CD4-positive, alpha-beta T cell (primary cell): ENCODE measurements around the gene GDF7. TPM values are rescaled to one million over a fixed set of nuclear protein-coding genes. Genes with fewer than 3 reads are reported as not detected.
"Not testable (repeated sequence)": the region's sequence is repeated elsewhere in the genome, so short reads cannot be mapped to it uniquely, and the experiment has no call there.

Experiments
- ATAC-seq: fragments of 200-7000 bp; cut with Tn5 transposase; one replicate; pipeline ENCODE4 v1.10.0; 2022; ENCODE audit warnings: mild to moderate bottlenecking; ENCODE audit not compliant: poor library complexity
- CTCF ChIA-PET: fragments of 350-600 bp; sonication (Branson Sonifier 250); formaldehyde crosslinking; loops from one replicate; lab custom pipeline; 2021; ENCODE audit warnings: antibody characterized with exemption, inconsistent platforms; lab: Charles Lee
- POLR2A ChIA-PET: fragments of 350-600 bp; sonication (Branson Sonifier 250); formaldehyde crosslinking; loops from one replicate; lab custom pipeline; 2021; ENCODE audit warnings: antibody characterized with exemption, inconsistent platforms; lab: Charles Lee
- DNase-seq, 14 experiments: peaks; one replicate each; pipeline ENCODE4 v3.0.0-alpha.2; 2013 to 2020; ENCODE audit warnings: mixed read lengths in 2 of 14
- H3K27ac ChIP-seq, 2 donors: one replicate each; pipeline versions ENCODE4 v1.5.1 to v1.7.0; 2013; ENCODE audit warnings: low read length in 2 of 2, low read depth in 1 of 2, mild to moderate bottlenecking in 1 of 2
- H3K27me3 ChIP-seq, 2 experiments: 1 replicate in 1 of 2; 2 replicates in 1 of 2; pipeline versions ENCODE4 v1.6.1 to v1.7.0; 2013; ENCODE audit warnings: low read length in 2 of 2, control low read depth in 1 of 2, mild to moderate bottlenecking in 1 of 2, moderate library complexity in 1 of 2; ENCODE audit not compliant: insufficient read depth in 2 of 2, control insufficient read depth in 1 of 2
- H3K36me3 ChIP-seq: one replicate; pipeline ENCODE4 v1.6.1; 2013; ENCODE audit warnings: low read length, control low read depth; ENCODE audit not compliant: insufficient read depth
- H3K4me1 ChIP-seq: one replicate; pipeline ENCODE4 v1.6.1; 2013; ENCODE audit warnings: low read length, control low read depth; ENCODE audit not compliant: insufficient read depth
- H3K4me3 ChIP-seq: one replicate; pipeline ENCODE4 v1.5.1; 2013; ENCODE audit warnings: mild to moderate bottlenecking, low read length, moderate library complexity
- H3K9me3 ChIP-seq, 2 experiments: 1 replicate in 1 of 2; 2 replicates in 1 of 2; pipeline versions ENCODE4 v1.6.1 to v1.7.0; 2013; ENCODE audit warnings: low read length in 2 of 2, mild to moderate bottlenecking in 2 of 2, control low read depth in 1 of 2, moderate library complexity in 1 of 2; ENCODE audit not compliant: control insufficient read depth in 1 of 2, insufficient read depth in 1 of 2
- H3K27ac Mint-ChIP-seq: one replicate; pipeline ENCODE4 v1.8.0; 2020; ENCODE audit warnings: mixed read lengths
- H3K27me3 Mint-ChIP-seq: one replicate; pipeline ENCODE4 v1.8.0; 2021; ENCODE audit warnings: mixed read lengths
- H3K36me3 Mint-ChIP-seq: one replicate; pipeline ENCODE4 v1.8.0; 2021; ENCODE audit warnings: low read depth, mixed read lengths
- H3K4me1 Mint-ChIP-seq: one replicate; pipeline ENCODE4 v1.8.0; 2021; ENCODE audit warnings: low read depth, mixed read lengths
- H3K4me3 Mint-ChIP-seq: one replicate; pipeline ENCODE4 v1.8.0; 2020; ENCODE audit warnings: mild to moderate bottlenecking, mixed read lengths
- H3K9me3 Mint-ChIP-seq: one replicate; pipeline ENCODE4 v1.8.0; 2020; ENCODE audit warnings: mixed read lengths
- intact Hi-C, 2 experiments: fragments of 100-400 bp; cut with DNase I in 1 of 2; cut with micrococcal nuclease in 1 of 2; formaldehyde crosslinking; loops; one replicate each; pipeline versions ENCODE4 v1.15.1 to v1.9.0; 2023 to 2025; cut with DNase I, micrococcal nuclease
- total RNA-seq, 174 experiments: library from RNA in 2 of 174; stranded (reverse) in 2 of 174; gene quantifications; one replicate each; pipeline ENCODE4 v1.2.3 and lab custom pipeline; 2021 to 2026
- TF ChIP-seq, protein P1 (sequence below): fragments of 200-600 bp; IDR thresholded peaks from one replicate; pipeline ENCODE4 v1.8.0; 2022; ENCODE audit warnings: antibody characterized with exemption, mild to moderate bottlenecking

Gene GDF7
- total RNA-seq, 2 experiments from 2014 or later: 0.05 to 0.14 TPM

- Mint-ChIP-seq H3K27ac (no peak overlapping the region), H3K4me3 (no peak overlapping the region), H3K36me3 (peaks cover 17% of the 10 kb centered on the region), H3K27me3 (no peaks in the 10 kb centered on the region), H3K9me3 (no peaks in the 10 kb centered on the region), H3K4me1 (no peaks in the 10 kb centered on the region)
- Histone ChIP-seq H3K4me3 (no peak overlapping the region), H3K9me3 (no peaks in the 10 kb centered on the region), H3K27ac (no peak overlapping the region), H3K27me3 (no peaks in the 10 kb centered on the region), H3K36me3 (no peaks in the 10 kb centered on the region), H3K4me1 (no peaks in the 10 kb centered on the region)
- no peak for ATAC-seq
- POLR2A ChIA-PET: no interaction called here
- intact Hi-C loops: no loop called here
- no peak for DNase-seq
- TF ChIP-seq, protein P1, sequence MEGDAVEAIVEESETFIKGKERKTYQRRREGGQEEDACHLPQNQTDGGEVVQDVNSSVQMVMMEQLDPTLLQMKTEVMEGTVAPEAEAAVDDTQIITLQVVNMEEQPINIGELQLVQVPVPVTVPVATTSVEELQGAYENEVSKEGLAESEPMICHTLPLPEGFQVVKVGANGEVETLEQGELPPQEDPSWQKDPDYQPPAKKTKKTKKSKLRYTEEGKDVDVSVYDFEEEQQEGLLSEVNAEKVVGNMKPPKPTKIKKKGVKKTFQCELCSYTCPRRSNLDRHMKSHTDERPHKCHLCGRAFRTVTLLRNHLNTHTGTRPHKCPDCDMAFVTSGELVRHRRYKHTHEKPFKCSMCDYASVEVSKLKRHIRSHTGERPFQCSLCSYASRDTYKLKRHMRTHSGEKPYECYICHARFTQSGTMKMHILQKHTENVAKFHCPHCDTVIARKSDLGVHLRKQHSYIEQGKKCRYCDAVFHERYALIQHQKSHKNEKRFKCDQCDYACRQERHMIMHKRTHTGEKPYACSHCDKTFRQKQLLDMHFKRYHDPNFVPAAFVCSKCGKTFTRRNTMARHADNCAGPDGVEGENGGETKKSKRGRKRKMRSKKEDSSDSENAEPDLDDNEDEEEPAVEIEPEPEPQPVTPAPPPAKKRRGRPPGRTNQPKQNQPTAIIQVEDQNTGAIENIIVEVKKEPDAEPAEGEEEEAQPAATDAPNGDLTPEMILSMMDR: no peak
- CTCF ChIA-PET: no interaction called here
Measured at GRCh38 chr2:20706217-20706616, 39.3 kb downstream of the GDF7 start.

DNA sequence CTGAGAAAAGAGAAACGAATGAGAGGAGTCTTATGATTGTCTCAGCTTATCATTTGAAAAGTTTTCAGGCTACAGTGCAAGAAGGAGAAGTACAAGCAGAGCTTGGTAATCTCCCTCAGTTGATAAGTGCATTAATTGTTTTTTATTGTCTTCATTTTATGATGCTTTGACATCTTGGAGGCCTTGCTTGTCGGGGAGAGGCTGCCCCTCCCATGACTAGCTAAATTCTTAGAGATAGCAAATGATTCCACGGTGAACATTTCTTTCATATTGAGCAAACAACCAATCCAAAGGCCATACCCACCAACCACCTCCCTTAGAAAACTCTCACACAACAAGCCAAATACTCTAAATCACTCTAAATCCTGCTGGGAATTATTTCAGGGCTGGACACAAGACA, 39.8 kb downstream of the GDF7 start:
- Mint-ChIP-seq H3K36me3 (peaks cover 18% of the 10 kb centered on the region), H3K27ac (no peak overlapping the region), H3K9me3 (no peaks in the 10 kb centered on the region), H3K27me3 (no peaks in the 10 kb centered on the region), H3K4me1 (no peaks in the 10 kb centered on the region), H3K4me3 (no peak overlapping the region)
- Histone ChIP-seq H3K27ac (no peak overlapping the region), H3K4me1 (no peaks in the 10 kb centered on the region), H3K27me3 (no peaks in the 10 kb centered on the region), H3K36me3 (no peaks in the 10 kb centered on the region), H3K9me3 (no peaks in the 10 kb centered on the region), H3K4me3 (no peak overlapping the region)
- ChIA-PET CTCF (interaction anchor here (0.6 kb wide), 1 partner anchor 49 kb away, joined by 3 read pairs; no protein-coding TSS in a partner anchor), POLR2A (no interaction called here)
- DNase-seq: no peak
- TF ChIP-seq, protein P1: no peak
- intact Hi-C loops: no loop called here
- no peak for ATAC-seq

- no peaks in the 10 kb centered on the region for H3K4me1 Mint-ChIP-seq
- H3K27ac Mint-ChIP-seq: no peak overlapping the region
- H3K4me1 ChIP-seq: no peaks in the 10 kb centered on the region
- H3K9me3 ChIP-seq: no peaks in the 10 kb centered on the region
- H3K4me3 Mint-ChIP-seq: no peak overlapping the region
- no peaks in the 10 kb centered on the region for H3K27me3 Mint-ChIP-seq
- intact Hi-C loops: no loop called here
- TF ChIP-seq, protein P1: no peak
- no peak for ATAC-seq
- no peaks in the 10 kb centered on the region for H3K9me3 Mint-ChIP-seq
- no peak overlapping the region for H3K4me3 ChIP-seq
- ChIA-PET POLR2A (no interaction called here), CTCF (interaction anchor here (0.6 kb wide), 1 partner anchor 48 kb away, joined by 3 read pairs; no protein-coding TSS in a partner anchor)
- H3K36me3 Mint-ChIP-seq: peaks cover 13% of the 10 kb centered on the region
- H3K27me3 ChIP-seq: no peaks in the 10 kb centered on the region
- H3K36me3 ChIP-seq: no peaks in the 10 kb centered on the region
- no peak for DNase-seq
- no peak overlapping the region for H3K27ac ChIP-seq
Measured at GRCh38 chr2:20707601-20708000, 40.7 kb downstream of the GDF7 start.

DNA sequence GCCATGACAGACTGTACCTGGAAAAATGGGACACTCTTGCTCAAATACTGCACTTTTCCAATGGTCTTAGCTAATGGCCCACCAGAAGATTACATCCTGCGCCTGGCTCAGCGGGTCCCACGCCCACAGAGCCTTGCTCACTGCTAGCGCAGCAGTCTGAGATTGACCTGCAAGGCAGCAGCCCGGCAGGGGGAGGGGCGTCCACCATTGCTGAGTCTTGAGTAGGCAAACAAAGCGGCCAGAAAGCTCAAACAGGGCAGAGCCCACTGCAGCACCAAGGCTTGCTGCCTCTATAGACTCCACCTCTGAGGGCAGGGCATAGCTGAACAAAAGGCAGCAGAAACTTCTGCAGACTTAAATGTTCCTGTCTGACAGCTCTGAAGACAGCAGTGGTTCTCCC, 44.7 kb downstream of the GDF7 start:
- H3K27ac Mint-ChIP-seq, POLR2A ChIA-PET, H3K27me3 Mint-ChIP-seq, CTCF ChIA-PET, H3K4me1 ChIP-seq, H3K36me3 ChIP-seq, DNase-seq, H3K9me3 ChIP-seq, H3K27ac ChIP-seq, H3K27me3 ChIP-seq, H3K4me3 Mint-ChIP-seq, intact Hi-C loops, H3K4me3 ChIP-seq, H3K9me3 Mint-ChIP-seq, H3K4me1 Mint-ChIP-seq, ATAC-seq: not testable (repeated sequence)
- peaks cover 48% of the 10 kb centered on the region for H3K36me3 Mint-ChIP-seq

- H3K9me3 ChIP-seq, H3K36me3 ChIP-seq, CTCF ChIA-PET, H3K4me1 ChIP-seq, H3K9me3 Mint-ChIP-seq, DNase-seq, H3K27me3 ChIP-seq, H3K27ac ChIP-seq, H3K4me1 Mint-ChIP-seq, ATAC-seq, POLR2A ChIA-PET, H3K4me3 Mint-ChIP-seq, intact Hi-C loops, H3K4me3 ChIP-seq, H3K27ac Mint-ChIP-seq, H3K27me3 Mint-ChIP-seq: not testable (repeated sequence)
- H3K36me3 Mint-ChIP-seq: peaks cover 67% of the 10 kb centered on the region
Measured at GRCh38 chr2:20713585-20713984, 46.6 kb downstream of the GDF7 start.
